Mesenchymal stem cell (in vitro differentiated cells and primary cell): ENCODE data around the gene AGTPBP1.

Experiments used
- DNase-seq: peaks from one replicate; pipeline ENCODE4 v3.0.0-alpha.2; 2013
- H2AFZ ChIP-seq: one replicate; pipeline ENCODE4 v1.6.1; 2013; ENCODE audit warnings: low read depth, mild to moderate bottlenecking, control low read depth, inconsistent platforms, low read length, moderate library complexity
- H2AK5ac ChIP-seq: 2 replicates; pipeline ENCODE4 v1.6.1; 2013; ENCODE audit warnings: low read length, moderate library complexity, mild to moderate bottlenecking, inconsistent platforms; ENCODE audit not compliant: severe bottlenecking
- H2BK120ac ChIP-seq: one replicate; pipeline ENCODE4 v1.6.1; 2013; ENCODE audit warnings: low read depth, mild to moderate bottlenecking, inconsistent platforms, low read length, moderate library complexity
- H2BK12ac ChIP-seq, 2 experiments: one replicate each; pipeline ENCODE4 v1.6.1; 2013; ENCODE audit warnings: inconsistent platforms in 2 of 2, low read length in 2 of 2, mild to moderate bottlenecking in 2 of 2, moderate library complexity in 2 of 2, control low read depth in 1 of 2
- H2BK15ac ChIP-seq: one replicate; pipeline ENCODE4 v1.6.1; 2013; ENCODE audit warnings: mild to moderate bottlenecking, low read depth, inconsistent platforms; ENCODE audit not compliant: poor library complexity, severe bottlenecking
- H2BK5ac ChIP-seq: 2 replicates; pipeline ENCODE4 v1.6.1; 2013; ENCODE audit warnings: low read depth, mild to moderate bottlenecking, low read length, control low read depth, inconsistent platforms; ENCODE audit not compliant: poor library complexity, severe bottlenecking
- H3K14ac ChIP-seq, 2 experiments: one replicate each; pipeline ENCODE4 v1.6.1; 2013; ENCODE audit warnings: inconsistent platforms in 2 of 2, low read length in 2 of 2, control low read depth in 1 of 2, mild to moderate bottlenecking in 1 of 2, moderate library complexity in 1 of 2
- H3K18ac ChIP-seq, 2 experiments: one replicate each; pipeline ENCODE4 v1.6.1; 2013; ENCODE audit warnings: inconsistent platforms in 2 of 2, low read length in 2 of 2, control low read depth in 1 of 2, low read depth in 1 of 2, mild to moderate bottlenecking in 1 of 2
- H3K23ac ChIP-seq, 2 experiments: one replicate each; pipeline ENCODE4 v1.6.1; 2013; ENCODE audit warnings: inconsistent platforms in 2 of 2, low read length in 2 of 2, mild to moderate bottlenecking in 2 of 2, moderate library complexity in 2 of 2, control low read depth in 1 of 2
- H3K27ac ChIP-seq: 2 replicates; pipeline ENCODE4 v1.5.1; 2013; ENCODE audit warnings: mild to moderate bottlenecking, moderate library complexity, low read length, control low read depth, inconsistent platforms; ENCODE audit not compliant: poor library complexity, severe bottlenecking
- H3K27me3 ChIP-seq, 2 experiments: 2 replicates each; pipeline versions ENCODE4 v1.6.1 to v1.7.0; 2013; ENCODE audit warnings: low read length in 2 of 2, mild to moderate bottlenecking in 2 of 2, moderate library complexity in 2 of 2, control low read depth in 1 of 2, inconsistent platforms in 1 of 2; ENCODE audit not compliant: control insufficient read depth in 1 of 2, insufficient read depth in 1 of 2
- H3K36me3 ChIP-seq, 2 experiments: 2 replicates each; pipeline versions ENCODE4 v1.6.1 to v1.7.0; 2013; ENCODE audit warnings: low read length in 2 of 2, control low read depth in 1 of 2, inconsistent platforms in 1 of 2, low read depth in 1 of 2, mild to moderate bottlenecking in 1 of 2; ENCODE audit not compliant: insufficient read depth in 2 of 2, control insufficient read depth in 1 of 2
- H3K4ac ChIP-seq, 2 experiments: one replicate each; pipeline ENCODE4 v1.6.1; 2013; ENCODE audit warnings: inconsistent platforms in 2 of 2, low read length in 2 of 2, mild to moderate bottlenecking in 2 of 2, moderate library complexity in 2 of 2, control low read depth in 1 of 2, low read depth in 1 of 2
- H3K4me1 ChIP-seq: 2 replicates; pipeline ENCODE4 v1.6.1; 2013; ENCODE audit warnings: low read depth, low read length, control low read depth; ENCODE audit not compliant: control insufficient read depth, insufficient read depth
- H3K4me2 ChIP-seq: 2 replicates; pipeline ENCODE4 v1.6.1; 2013; ENCODE audit warnings: low read length, mild to moderate bottlenecking, inconsistent platforms; ENCODE audit not compliant: poor library complexity, severe bottlenecking
- H3K4me3 ChIP-seq, 2 experiments: 2 replicates each; pipeline versions ENCODE4 v1.5.1 to v1.7.0; 2013; ENCODE audit warnings: low read length in 2 of 2, mild to moderate bottlenecking in 2 of 2, control low read depth in 1 of 2, low read depth in 1 of 2; ENCODE audit not compliant: insufficient read depth in 1 of 2
- H3K79me1 ChIP-seq: replicated peaks from 2 replicates; pipeline ENCODE4 v1.6.1; 2013; ENCODE audit warnings: mild to moderate bottlenecking, control low read depth, low read length, inconsistent platforms; ENCODE audit not compliant: poor library complexity, severe bottlenecking
- H3K9ac ChIP-seq: 2 replicates; pipeline ENCODE4 v1.7.0; 2013; ENCODE audit warnings: mild to moderate bottlenecking, low read length, moderate library complexity
- H3K9me3 ChIP-seq: 2 replicates; pipeline ENCODE4 v1.7.0; 2013; ENCODE audit warnings: mild to moderate bottlenecking, low read length; ENCODE audit not compliant: control insufficient read depth
- H4K8ac ChIP-seq: one replicate; pipeline ENCODE4 v1.6.1; 2013; ENCODE audit warnings: inconsistent platforms, mild to moderate bottlenecking, low read length, moderate library complexity
- H4K91ac ChIP-seq: one replicate; pipeline ENCODE4 v1.6.1; 2013; ENCODE audit warnings: mild to moderate bottlenecking, low read length, inconsistent platforms
- WGBS: methylation state at CpG from one replicate; pipeline ENCODE4 v1.1.7; 2013; ENCODE audit warnings: mixed read lengths; 5-methylcytosine and 5-hydroxymethylcytosine counted together

The AGTPBP1 gene

DNA sequence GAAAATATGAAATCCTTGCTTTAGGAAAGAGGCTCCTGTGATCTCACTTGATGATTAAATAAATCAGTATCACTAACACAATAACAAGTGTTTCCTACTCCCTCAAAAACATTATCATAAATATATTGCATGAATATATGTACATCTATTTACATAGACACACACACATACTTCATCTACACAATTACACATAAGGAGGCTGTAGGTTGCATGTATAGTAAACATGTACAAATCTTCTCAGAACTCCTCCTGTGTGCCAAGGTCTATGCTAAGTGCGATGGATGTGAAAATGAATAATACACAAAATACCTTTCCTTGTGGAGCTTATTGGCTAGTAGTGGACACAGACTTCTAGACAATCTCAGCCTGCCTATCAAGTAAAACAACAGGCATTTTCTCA is 239.9 kb downstream of the AGTPBP1 start:
- H3K14ac ChIP-seq: no peak overlapping the region
- no peak overlapping the region for H3K23ac ChIP-seq
- no peaks in the 10 kb centered on the region for H3K79me1 ChIP-seq
- no peak overlapping the region for H3K4me3 ChIP-seq
- no peak overlapping the region for H2AK5ac ChIP-seq
- no peak overlapping the region for H2BK120ac ChIP-seq
- H3K9ac ChIP-seq: no peak overlapping the region
- no peak overlapping the region for H2AFZ ChIP-seq
- WGBS: no CpG with 5 or more reads among the region's 1 CpG
- H2BK12ac ChIP-seq: no peak overlapping the region
- H3K27me3 ChIP-seq: peaks cover 0 to 3% of the 10 kb centered on the region in 2 experiments
- no peak overlapping the region for H3K18ac ChIP-seq
- H3K4me1 ChIP-seq: peaks cover 2% of the 10 kb centered on the region
- H4K8ac ChIP-seq: no peak overlapping the region
- H2BK5ac ChIP-seq: no peak overlapping the region
- H2BK15ac ChIP-seq: no peak overlapping the region
- no peak overlapping the region for H3K27ac ChIP-seq
- DNase-seq: no peak
- peaks cover 12% of the 10 kb centered on the region for H3K9me3 ChIP-seq
- H4K91ac ChIP-seq: no peak overlapping the region
- H3K4ac ChIP-seq: no peak overlapping the region
- no peak overlapping the region for H3K4me2 ChIP-seq
- no peaks in the 10 kb centered on the region for H3K36me3 ChIP-seq

DNA sequence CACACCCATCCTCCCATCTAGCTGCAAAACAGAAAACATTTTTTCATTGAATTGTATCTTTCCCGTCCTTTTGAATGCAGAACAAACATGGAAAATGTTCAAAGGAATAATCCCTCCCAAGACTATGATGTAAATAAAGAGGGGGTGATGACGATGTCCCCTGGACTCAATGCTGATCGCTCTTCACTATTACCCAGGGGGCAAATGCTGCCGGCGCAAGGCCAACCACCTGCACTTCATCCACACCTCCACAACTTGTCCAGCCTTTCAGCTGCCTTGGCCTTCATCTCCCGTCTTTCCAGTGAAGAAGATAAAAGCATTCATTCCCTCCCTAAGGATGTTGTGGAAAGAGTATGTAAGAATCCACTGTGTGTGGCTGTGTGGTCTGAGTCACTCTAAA is 240.3 kb downstream of the AGTPBP1 start:
- Histone ChIP-seq H3K27me3 (peaks cover 0 to 3% of the 10 kb centered on the region in 2 experiments), H3K27ac (no peak overlapping the region), H3K18ac (no peak overlapping the region), H3K36me3 (no peaks in the 10 kb centered on the region), H3K9ac (no peak overlapping the region), H2AFZ (no peak overlapping the region), H3K4me3 (no peak overlapping the region), H2AK5ac (no peak overlapping the region), H3K4ac (no peak overlapping the region), H4K91ac (no peak overlapping the region), H3K4me1 (peaks cover 2% of the 10 kb centered on the region), H3K79me1 (no peaks in the 10 kb centered on the region), H2BK12ac (no peak overlapping the region), H2BK5ac (no peak overlapping the region), H3K9me3 (peaks cover 12% of the 10 kb centered on the region), H2BK120ac (no peak overlapping the region), H4K8ac (no peak overlapping the region), H2BK15ac (no peak overlapping the region), H3K23ac (no peak overlapping the region), H3K14ac (no peak overlapping the region), H3K4me2 (no peak overlapping the region)
- no CpG with 5 or more reads among the region's 6 CpGs for WGBS
- no peak for DNase-seq
